CD14-positive monocyte (primary cell): Measurements from ENCODE around the gene SRCIN1. TPM values are rescaled to one million over a fixed set of nuclear protein-coding genes. Genes with fewer than 3 reads are reported as not detected.
A peak's percentile ranks its signal among the peaks of the same experiment; 100 is the strongest.

ENCODE experiments used
- DNase-seq, 3 donors: peaks; one replicate each; pipeline ENCODE4 v3.0.0-alpha.2; 2011 to 2022
- H2AFZ ChIP-seq: 2 replicates; pipeline ENCODE4 v1.6.0; 2012; ENCODE audit warnings: mild to moderate bottlenecking, low read depth, low read length, inconsistent platforms; ENCODE audit not compliant: insufficient read depth, poor library complexity, severe bottlenecking
- H3K27ac ChIP-seq, 2 donors: 1 replicate in 1 of 2; 2 replicates in 1 of 2; pipeline ENCODE4 v1.5.1; 2012 to 2013; ENCODE audit warnings: low read length in 2 of 2, control low read depth in 1 of 2, inconsistent platforms in 1 of 2, low read depth in 1 of 2, mild to moderate bottlenecking in 1 of 2
- H3K27me3 ChIP-seq, 2 donors: one replicate each; pipeline versions ENCODE4 v1.6.0 to v1.6.1; 2011 to 2013; ENCODE audit warnings: low read length in 2 of 2; ENCODE audit not compliant: control insufficient read depth in 2 of 2, insufficient read depth in 2 of 2
- H3K36me3 ChIP-seq, 2 donors: replicated peaks in 1 of 2; 1 replicate in 1 of 2; 2 replicates in 1 of 2; pipeline versions ENCODE4 v1.5.1 to v1.6.1; 2012 to 2013; ENCODE audit warnings: low read length in 2 of 2, control low read depth in 1 of 2, inconsistent platforms in 1 of 2, mild to moderate bottlenecking in 1 of 2; ENCODE audit not compliant: insufficient read depth in 2 of 2, control insufficient read depth in 1 of 2
- H3K4me1 ChIP-seq, 2 donors: 1 replicate in 1 of 2; 2 replicates in 1 of 2; pipeline versions ENCODE4 v1.5.1 to v1.6.1; 2012 to 2013; ENCODE audit warnings: low read length in 2 of 2, control low read depth in 1 of 2, inconsistent platforms in 1 of 2, mild to moderate bottlenecking in 1 of 2, moderate library complexity in 1 of 2; ENCODE audit not compliant: insufficient read depth in 2 of 2, control insufficient read depth in 1 of 2
- H3K4me2 ChIP-seq: replicated peaks from 2 replicates; pipeline ENCODE3; 2012; ENCODE audit warnings: low read length, moderate library complexity, mild to moderate bottlenecking; ENCODE audit not compliant: poor library complexity, severe bottlenecking; ENCODE audit errors: extremely low read depth
- H3K4me3 ChIP-seq, 3 experiments: fragments of 200-600 bp in 1 of 3; sonication (generic) in 1 of 3; replicated peaks in 1 of 3; 1 replicate in 2 of 3; 2 replicates in 1 of 3; pipeline ENCODE4 v1.5.1; 2011 to 2013; ENCODE audit warnings: low read length in 3 of 3, mild to moderate bottlenecking in 3 of 3, control low read depth in 2 of 3, low read depth in 2 of 3, inconsistent platforms in 1 of 3, moderate library complexity in 1 of 3
- H3K79me2 ChIP-seq: 2 replicates; pipeline ENCODE4 v1.6.0; 2012; ENCODE audit warnings: mild to moderate bottlenecking, control low read depth, inconsistent platforms, low read length, moderate library complexity; ENCODE audit not compliant: insufficient read depth
- H3K9ac ChIP-seq: 2 replicates; pipeline ENCODE4 v1.6.0; 2017; ENCODE audit warnings: low read length, mild to moderate bottlenecking; ENCODE audit not compliant: insufficient read depth, poor library complexity, severe bottlenecking
- H3K9me3 ChIP-seq, 2 donors: replicated peaks in 1 of 2; 1 replicate in 1 of 2; 2 replicates in 1 of 2; pipeline versions ENCODE4 v1.5.1 to v1.6.1; 2012 to 2013; ENCODE audit warnings: low read length in 2 of 2, control low read depth in 1 of 2; ENCODE audit not compliant: control insufficient read depth in 1 of 2, insufficient read depth in 1 of 2
- H4K20me1 ChIP-seq: 2 replicates; pipeline ENCODE4 v1.6.0; 2012; ENCODE audit warnings: mild to moderate bottlenecking, low read length, control low read depth, moderate library complexity; ENCODE audit not compliant: insufficient read depth
- H3K27ac Mint-ChIP-seq, 7 donors: one replicate each; pipeline ENCODE4 v1.8.0; 2020; ENCODE audit warnings: mild to moderate bottlenecking in 7 of 7, mixed read lengths in 7 of 7, moderate library complexity in 6 of 7, inconsistent platforms in 2 of 7
- H3K27me3 Mint-ChIP-seq, 3 donors: one replicate each; pipeline ENCODE4 v1.8.0; 2021 to 2022; ENCODE audit warnings: low read depth in 3 of 3, mild to moderate bottlenecking in 3 of 3, mixed read lengths in 3 of 3, moderate library complexity in 3 of 3, inconsistent platforms in 1 of 3
- H3K36me3 Mint-ChIP-seq, 2 donors: one replicate each; pipeline ENCODE4 v1.8.0; 2020; ENCODE audit warnings: mixed read lengths in 2 of 2, inconsistent platforms in 1 of 2, mild to moderate bottlenecking in 1 of 2
- H3K4me1 Mint-ChIP-seq: one replicate; pipeline ENCODE4 v1.8.0; 2020; ENCODE audit warnings: mild to moderate bottlenecking, mixed read lengths
- H3K4me3 Mint-ChIP-seq, 2 donors: one replicate each; pipeline ENCODE4 v1.8.0; 2020; ENCODE audit warnings: mild to moderate bottlenecking in 2 of 2, mixed read lengths in 2 of 2, moderate library complexity in 1 of 2
- H3K9me3 Mint-ChIP-seq, 7 donors: one replicate each; pipeline ENCODE4 v1.8.0; 2020 to 2022; ENCODE audit warnings: mixed read lengths in 7 of 7, mild to moderate bottlenecking in 6 of 7, moderate library complexity in 6 of 7, inconsistent platforms in 2 of 7
- WGBS: methylation state at CpG from one replicate; pipeline ENCODE4 v1.1.5; 2013; ENCODE audit warnings: missing lambda C conversion rate; ENCODE audit not compliant: insufficient coverage; 5-methylcytosine and 5-hydroxymethylcytosine counted together
- intact Hi-C, 2 donors: fragments of 100-400 bp; cut with micrococcal nuclease; formaldehyde crosslinking; loops; one replicate each; pipeline versions ENCODE4 v1.15.0 to v1.15.1; 2023
- polyA plus RNA-seq, 3 donors: library from polyadenylated mRNA; depleted of rRNA in 1 of 3; unstranded in 2 of 3; stranded (reverse) in 1 of 3; fragments of 300-500 nt in 2 of 3; fragments of >200 nt in 1 of 3; fragmentation: Illumina TruSeq in 2 of 3; gene quantifications; 1 replicate in 2 of 3; 2 replicates in 1 of 3; pipeline ENCODE4 v1.2.3, GENCODE V29; 2012 to 2021
- TF ChIP-seq, protein P1 (sequence below): fragments of 200-600 bp; IDR thresholded peaks from one replicate; pipeline ENCODE4 v1.8.0; 2022; ENCODE audit warnings: antibody characterized with exemption, mild to moderate bottlenecking

Gene SRCIN1
- polyA plus RNA-seq, 3 donors = 0.01 TPM; not detected in 2

DNA sequence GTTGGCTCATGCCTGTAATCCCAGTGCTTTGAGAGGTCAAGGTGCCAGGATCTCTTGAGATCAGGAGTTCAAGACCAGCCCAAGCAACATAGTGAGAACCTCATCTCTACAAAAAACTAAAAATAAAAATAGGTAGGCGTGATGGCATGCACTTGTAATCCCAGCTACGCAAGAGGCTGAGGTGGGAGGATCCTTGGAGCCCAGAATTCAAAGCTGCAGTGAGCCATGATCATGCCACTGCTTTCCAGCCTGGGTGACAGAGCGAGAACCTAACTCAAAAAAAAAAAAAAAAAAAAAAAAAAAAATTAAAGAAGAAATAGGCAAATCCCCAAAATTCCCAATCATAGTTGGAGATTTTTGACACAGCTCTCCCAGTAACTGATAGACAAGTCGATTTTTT is 32.2 kb upstream of the SRCIN1 start:
- DNase-seq = no peak
- H3K36me3 Mint-ChIP-seq = no peaks in the 10 kb centered on the region
- no peak overlapping the region for H3K9ac ChIP-seq
- no CpG with 5 or more reads among the region's 4 CpGs for WGBS
- peaks cover 20 to 30% (median 21%) of the 10 kb centered on the region in 3 donors for H3K27me3 Mint-ChIP-seq
- peaks cover 0 to 5% of the 10 kb centered on the region in 2 donors for H3K27me3 ChIP-seq
- H3K4me1 Mint-ChIP-seq = no peaks in the 10 kb centered on the region
- intact Hi-C loops = no loop called here
- H3K36me3 ChIP-seq = no peaks in the 10 kb centered on the region
- no peaks in the 10 kb centered on the region for H3K4me1 ChIP-seq
- TF ChIP-seq, protein P1, sequence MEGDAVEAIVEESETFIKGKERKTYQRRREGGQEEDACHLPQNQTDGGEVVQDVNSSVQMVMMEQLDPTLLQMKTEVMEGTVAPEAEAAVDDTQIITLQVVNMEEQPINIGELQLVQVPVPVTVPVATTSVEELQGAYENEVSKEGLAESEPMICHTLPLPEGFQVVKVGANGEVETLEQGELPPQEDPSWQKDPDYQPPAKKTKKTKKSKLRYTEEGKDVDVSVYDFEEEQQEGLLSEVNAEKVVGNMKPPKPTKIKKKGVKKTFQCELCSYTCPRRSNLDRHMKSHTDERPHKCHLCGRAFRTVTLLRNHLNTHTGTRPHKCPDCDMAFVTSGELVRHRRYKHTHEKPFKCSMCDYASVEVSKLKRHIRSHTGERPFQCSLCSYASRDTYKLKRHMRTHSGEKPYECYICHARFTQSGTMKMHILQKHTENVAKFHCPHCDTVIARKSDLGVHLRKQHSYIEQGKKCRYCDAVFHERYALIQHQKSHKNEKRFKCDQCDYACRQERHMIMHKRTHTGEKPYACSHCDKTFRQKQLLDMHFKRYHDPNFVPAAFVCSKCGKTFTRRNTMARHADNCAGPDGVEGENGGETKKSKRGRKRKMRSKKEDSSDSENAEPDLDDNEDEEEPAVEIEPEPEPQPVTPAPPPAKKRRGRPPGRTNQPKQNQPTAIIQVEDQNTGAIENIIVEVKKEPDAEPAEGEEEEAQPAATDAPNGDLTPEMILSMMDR = no peak
- H4K20me1 ChIP-seq = no peaks in the 10 kb centered on the region
- no peaks in the 10 kb centered on the region for H3K9me3 ChIP-seq
- H3K4me3 ChIP-seq = no peak overlapping the region
- H3K4me2 ChIP-seq = no peak overlapping the region
- no peak overlapping the region for H2AFZ ChIP-seq
- H3K4me3 Mint-ChIP-seq = peak overlapping the region in 1 of 2 donors; percentile 35
- no peaks in the 10 kb centered on the region for H3K9me3 Mint-ChIP-seq
- no peak overlapping the region for H3K27ac ChIP-seq
- no peak overlapping the region for H3K27ac Mint-ChIP-seq
- no peaks in the 10 kb centered on the region for H3K79me2 ChIP-seq

DNA sequence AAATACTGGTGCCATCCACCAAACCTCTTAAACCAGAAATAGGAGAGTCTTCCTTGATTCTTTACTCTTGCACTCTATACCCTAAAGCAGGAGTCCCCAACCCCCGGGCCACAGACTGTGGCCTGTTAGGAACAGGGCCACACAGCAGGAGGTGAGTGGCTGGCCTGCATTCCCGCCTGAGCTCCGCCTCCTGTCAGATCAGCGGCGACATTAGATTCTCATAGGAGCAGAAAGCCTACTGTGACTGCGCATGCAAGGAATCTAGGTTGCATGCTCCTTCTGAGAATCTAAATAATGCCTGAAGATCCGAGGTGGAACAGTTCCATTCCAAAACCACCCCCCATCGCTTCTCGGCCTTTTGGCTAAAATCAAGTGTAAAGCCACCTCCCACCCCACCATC is 30.3 kb upstream of the SRCIN1 start:
- Histone ChIP-seq H2AFZ (no peak overlapping the region), H3K36me3 (no peaks in the 10 kb centered on the region), H3K27ac (no peak overlapping the region), H4K20me1 (no peaks in the 10 kb centered on the region), H3K9me3 (no peaks in the 10 kb centered on the region), H3K4me3 (no peak overlapping the region), H3K9ac (no peak overlapping the region), H3K27me3 (peaks cover 0 to 2% of the 10 kb centered on the region in 2 donors), H3K4me1 (no peaks in the 10 kb centered on the region), H3K79me2 (no peaks in the 10 kb centered on the region), H3K4me2 (no peak overlapping the region)
- intact Hi-C loops = no loop called here
- H3K27ac Mint-ChIP-seq = no peak overlapping the region
- WGBS = 76% methylated on average over 6 of the region's 9 CpGs
- H3K4me3 Mint-ChIP-seq = no peak overlapping the region
- no peaks in the 10 kb centered on the region for H3K9me3 Mint-ChIP-seq
- TF ChIP-seq, protein P1 = no peak
- no peak for DNase-seq
- peaks cover 19 to 26% (median 20%) of the 10 kb centered on the region in 3 donors for H3K27me3 Mint-ChIP-seq
- no peaks in the 10 kb centered on the region for H3K4me1 Mint-ChIP-seq
- H3K36me3 Mint-ChIP-seq = no peaks in the 10 kb centered on the region
